SK-N-SH (cell line): ENCODE measurements around the gene MTPN. TPM values are rescaled to one million over a fixed set of nuclear protein-coding genes. Genes with fewer than 3 reads are reported as not detected.

Experiments
- CTCF ChIA-PET: fragments of 300-600, 350-600 bp; formaldehyde crosslinking; extraction: SDS; loops from one replicate; lab custom pipeline; 2021; lab: Yijun Ruan, JAX
- POLR2A ChIA-PET: fragments of 350-600 bp; sonication (Branson Sonifier 250); formaldehyde crosslinking; extraction: SDS; loops from one replicate; lab custom pipeline; 2020; ENCODE audit warnings: antibody characterized with exemption, inconsistent platforms; lab: Yijun Ruan, JAX
- DNase-seq: peaks from one replicate; pipeline ENCODE4 v3.0.0; 2012
- H2AFZ ChIP-seq: fragments of 200-600 bp; sonication (generic); 2 replicates; pipeline ENCODE4 v1.8.1; 2016; ENCODE audit warnings: antibody characterized with exemption, mild to moderate bottlenecking, low read depth
- H3F3A ChIP-seq: fragments of 200-600 bp; sonication (generic); replicated peaks from 2 replicates; pipeline ENCODE3; 2016; ENCODE audit warnings: antibody characterized with exemption, mild to moderate bottlenecking; ENCODE audit not compliant: insufficient read depth
- H3K27ac ChIP-seq, 2 experiments: fragments of 200-500 bp in 1 of 2; fragments of 200-600 bp in 1 of 2; sonication (Bioruptor generic) in 1 of 2; sonication (generic), shearing (Covaris generic) in 1 of 2; 2 replicates each; pipeline versions ENCODE4 v1.5.1 to v1.6.1; 2014 to 2016; ENCODE audit warnings: low read depth in 2 of 2, inconsistent platforms in 1 of 2, low read length in 1 of 2, mild to moderate bottlenecking in 1 of 2, mixed read lengths in 1 of 2
- H3K27me3 ChIP-seq: fragments of 200-600 bp; sonication (generic), shearing (Covaris generic); 2 replicates; pipeline ENCODE4 v1.6.1; 2016; ENCODE audit warnings: mixed run types; ENCODE audit not compliant: insufficient read depth
- H3K36me3 ChIP-seq, 2 experiments: fragments of 200-500 bp in 1 of 2; fragments of 200-600 bp in 1 of 2; sonication (Bioruptor generic) in 1 of 2; sonication (generic) in 1 of 2; replicated peaks in 1 of 2; 2 replicates each; pipeline versions ENCODE3 to v1.5.1; 2014 to 2016; ENCODE audit warnings: low read length in 1 of 2, mild to moderate bottlenecking in 1 of 2; ENCODE audit not compliant: insufficient read depth in 2 of 2, control insufficient read depth in 1 of 2
- H3K4me1 ChIP-seq, 2 experiments: fragments of 200-500 bp in 1 of 2; fragments of 200-600 bp in 1 of 2; sonication (Bioruptor generic) in 1 of 2; sonication (generic), shearing (Covaris generic) in 1 of 2; 2 replicates each; pipeline versions ENCODE4 v1.5.1 to v1.6.1; 2014 to 2016; ENCODE audit warnings: low read depth in 1 of 2, low read length in 1 of 2, mixed run types in 1 of 2; ENCODE audit not compliant: insufficient read depth in 2 of 2, control insufficient read depth in 1 of 2
- H3K4me2 ChIP-seq: fragments of 200-600 bp; sonication (generic), shearing (Covaris generic); 2 replicates; pipeline ENCODE4 v1.6.1; 2017; ENCODE audit warnings: mixed run types
- H3K4me3 ChIP-seq, 2 experiments: fragments of 200-500 bp in 1 of 2; fragments of 200-600 bp in 1 of 2; sonication (Bioruptor generic) in 1 of 2; sonication (generic), shearing (Covaris generic) in 1 of 2; 2 replicates each; pipeline versions ENCODE4 v1.5.1 to v1.8.1; 2014 to 2016; ENCODE audit warnings: low read depth in 2 of 2, inconsistent platforms in 1 of 2, low read length in 1 of 2, mild to moderate bottlenecking in 1 of 2, mixed read lengths in 1 of 2, moderate library complexity in 1 of 2
- H3K79me2 ChIP-seq: fragments of 200-600 bp; sonication (generic); 2 replicates; pipeline ENCODE4 v1.8.1; 2017; ENCODE audit warnings: mild to moderate bottlenecking; ENCODE audit not compliant: insufficient read depth
- H3K9ac ChIP-seq: fragments of 200-600 bp; sonication (generic); 2 replicates; pipeline ENCODE4 v1.6.1; 2017; ENCODE audit warnings: mixed run types
- H3K9me2 ChIP-seq: fragments of 200-600 bp; sonication (generic); 2 replicates; pipeline ENCODE4 v1.6.1; 2017; ENCODE audit warnings: mixed run types
- H3K9me3 ChIP-seq: fragments of 200-600 bp; sonication (generic); 2 replicates; pipeline ENCODE4 v1.6.1; 2017; ENCODE audit warnings: mixed run types, mild to moderate bottlenecking, moderate library complexity
- H4K20me1 ChIP-seq: fragments of 200-600 bp; sonication (generic); 2 replicates; pipeline ENCODE4 v1.6.1; 2017; ENCODE audit warnings: mild to moderate bottlenecking, mixed run types; ENCODE audit not compliant: insufficient read depth
- CTCF ChIP-seq: fragments of 200-600 bp; sonication (generic); IDR thresholded peaks from 2 replicates; pipeline ENCODE4 v1.6.1; 2017; ENCODE audit warnings: antibody characterized with exemption, mild to moderate bottlenecking, moderate library complexity
- FOXJ3 ChIP-seq: sonication (generic); formaldehyde crosslinking; IDR thresholded peaks from 2 replicates; pipeline ENCODE4 v1.5.1; 2020; ENCODE audit warnings: mild to moderate bottlenecking, missing genetic modification reagents
- FOXM1 ChIP-seq: IDR thresholded peaks from 2 replicates; pipeline ENCODE4 v1.4.0; 2012; ENCODE audit warnings: low read depth, mild to moderate bottlenecking
- JUND ChIP-seq: IDR thresholded peaks from 2 replicates; pipeline ENCODE4 v1.4.0; 2012
- MXI1 ChIP-seq: IDR thresholded peaks from 2 replicates; pipeline ENCODE4 v1.6.1; 2012; ENCODE audit warnings: mild to moderate bottlenecking, low read depth, low read length, improper control_type of control experiment
- NRF1 ChIP-seq: IDR thresholded peaks from 2 replicates; pipeline ENCODE4 v1.6.1; 2012; ENCODE audit warnings: low read depth, mild to moderate bottlenecking, low read length
- PBX3 ChIP-seq: IDR thresholded peaks from 2 replicates; pipeline ENCODE4; 2012
- POLR2AphosphoS5 ChIP-seq: IDR thresholded peaks from 2 replicates; pipeline ENCODE4 v1.6.1; 2012; ENCODE audit warnings: low read depth, low read length
- RCOR1 ChIP-seq: fragments of 150-350 bp; IDR thresholded peaks from 2 replicates; pipeline ENCODE4 v1.6.1; 2017; ENCODE audit warnings: antibody characterized with exemption, low read length
- SMC3 ChIP-seq: IDR thresholded peaks from 2 replicates; pipeline ENCODE4 v1.6.1; 2012; ENCODE audit warnings: low read depth, low read length, improper control_type of control experiment
- TAF1 ChIP-seq: IDR thresholded peaks from 2 replicates; pipeline ENCODE4 v1.6.1; 2012; ENCODE audit warnings: low read depth, mild to moderate bottlenecking, low read length, moderate library complexity, borderline replicate concordance
- TCF12 ChIP-seq: IDR thresholded peaks from 2 replicates; pipeline ENCODE4 v1.4.0; 2012
- USF2 ChIP-seq: fragments of 150-350 bp; IDR thresholded peaks from 2 replicates; pipeline ENCODE4 v1.6.1; 2017; ENCODE audit warnings: antibody characterized with exemption, low read length, low read depth, borderline replicate concordance
- WGBS: methylation state at CpG from one replicate; pipeline ENCODE4 v1.1.6; 2017; ENCODE audit warnings: low lambda C conversion rate; 5-methylcytosine and 5-hydroxymethylcytosine counted together
- polyA plus RNA-seq, 3 experiments: library from polyadenylated mRNA; depleted of rRNA; stranded (reverse); fragments of >200 nt; gene quantifications; 2 replicates each; pipeline ENCODE4 v1.2.3, GENCODE V29; 2012

The MTPN gene
- polyA plus RNA-seq, 1 of the 3 experiments (the other 2 are of a cell fraction) = 135 TPM

DNA sequence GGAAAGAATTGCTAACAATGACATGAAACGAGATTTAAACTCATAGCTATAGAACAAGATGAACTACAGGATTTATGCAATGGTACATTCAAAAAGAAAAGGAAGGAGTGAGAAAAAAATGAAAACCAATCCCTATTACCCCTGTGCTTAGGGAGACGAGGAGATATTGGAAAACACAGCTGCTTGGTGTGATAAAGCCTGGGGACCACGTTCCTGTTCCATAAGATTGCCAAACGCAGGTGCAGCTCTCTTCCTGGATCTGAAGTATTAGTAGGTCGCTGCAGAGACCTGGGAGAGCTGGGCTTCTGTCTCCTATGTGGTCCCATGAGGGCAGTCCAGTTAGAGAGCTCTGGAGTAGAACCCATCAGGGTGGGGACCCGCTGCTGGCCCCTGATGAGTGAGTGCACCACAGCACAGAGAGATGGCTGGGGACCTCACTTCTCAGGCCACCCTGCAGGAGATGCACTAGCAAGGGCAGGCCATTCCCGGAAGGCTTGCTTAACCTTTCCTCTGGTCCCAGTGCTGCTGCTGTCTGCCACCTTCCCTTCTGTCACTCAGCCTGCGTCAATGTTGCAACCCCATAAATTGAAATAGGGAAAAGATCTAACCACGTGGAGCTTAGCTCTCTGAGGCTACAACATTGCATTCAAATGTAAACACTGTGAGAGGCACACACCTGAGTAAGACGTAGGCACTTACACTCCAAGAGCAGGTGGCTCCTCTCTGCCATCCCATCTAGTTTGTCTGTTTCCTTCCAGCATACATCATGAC is 57.9 kb downstream of the MTPN start:
- Histone ChIP-seq H3K36me3 (no peaks in the 10 kb centered on the region), H3K79me2 (no peaks in the 10 kb centered on the region), H3K27me3 (no peaks in the 10 kb centered on the region), H3K4me2 (no peak overlapping the region), H3K4me1 (peaks cover 5% of the 10 kb centered on the region in 2 experiments), H3F3A (peaks cover 5% of the 10 kb centered on the region), H3K9me2 (no peaks in the 10 kb centered on the region), H4K20me1 (no peaks in the 10 kb centered on the region; the same call in 1 of the 2 replicates), H2AFZ (no peak overlapping the region), H3K9me3 (no peaks in the 10 kb centered on the region), H3K9ac (no peak overlapping the region), H3K27ac (no peak overlapping the region), H3K4me3 (no peak overlapping the region)
- no peak for TF ChIP-seq JUND
- no peak for TF ChIP-seq USF2
- no peak for TF ChIP-seq MXI1
- no peak for TF ChIP-seq PBX3
- no peak for TF ChIP-seq SMC3
- TF ChIP-seq TAF1 = no peak
- TF ChIP-seq POLR2AphosphoS5 = no peak
- no peak for TF ChIP-seq TCF12
- no peak for TF ChIP-seq CTCF
- no peak for TF ChIP-seq FOXJ3 (CRISPR knock-in tag)
- POLR2A ChIA-PET = no interaction called here
- WGBS = 78% methylated on average over 9 of the region's 10 CpGs
- no peak for DNase-seq
- CTCF ChIA-PET = interaction anchor here (0.7 kb wide), 1 partner anchor 13 kb away, joined by 3 read pairs; no protein-coding TSS in a partner anchor

DNA sequence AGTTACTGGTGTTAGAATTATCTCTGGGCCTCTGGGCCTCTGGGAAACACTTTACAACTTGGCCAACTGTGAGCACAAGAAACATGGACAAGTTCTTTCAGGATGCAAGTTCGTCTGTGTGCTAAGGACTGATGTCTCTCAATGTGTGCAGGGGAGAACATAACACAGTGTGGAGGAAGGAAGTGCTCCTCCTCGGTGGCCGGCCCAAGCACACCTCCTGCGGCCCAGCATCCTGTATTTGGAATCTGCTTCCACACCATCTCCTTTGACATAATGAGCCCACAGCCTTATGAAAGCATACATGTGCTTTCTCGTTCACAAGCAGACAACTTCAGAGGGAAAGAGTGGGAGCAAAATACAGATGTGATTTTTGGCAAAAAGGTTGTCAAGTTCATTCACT is 59.0 kb downstream of the MTPN start:
- Histone ChIP-seq H3K27ac (no peak overlapping the region), H3K36me3 (no peaks in the 10 kb centered on the region), H3F3A (no peaks in the 10 kb centered on the region)
- TF ChIP-seq FOXM1 (no peak), RCOR1 (no peak), MXI1 (no peak), NRF1 (no peak)
- TF ChIP-seq, all 33 proteins: peak for 0
- no peaks in the 10 kb centered on the region; a peak in 1 of 4 replicates for H3K4me1 ChIP-seq
- no peak overlapping the region for H3K4me3 ChIP-seq
- H3K4me2 ChIP-seq = no peak overlapping the region
- H2AFZ ChIP-seq = no peak overlapping the region
- H3K27me3 ChIP-seq = no peaks in the 10 kb centered on the region
- no peak for DNase-seq
- no peak overlapping the region for H3K9ac ChIP-seq
- no peaks in the 10 kb centered on the region for H3K79me2 ChIP-seq
- CTCF ChIA-PET = no interaction called here
- POLR2A ChIA-PET = no interaction called here
- no peaks in the 10 kb centered on the region for H4K20me1 ChIP-seq
- WGBS = 85% methylated on average over 5 of the region's 5 CpGs
- no peaks in the 10 kb centered on the region for H3K9me2 ChIP-seq
- H3K9me3 ChIP-seq = no peaks in the 10 kb centered on the region
